ENCODE data around the gene ANKRD33B.

DNA sequence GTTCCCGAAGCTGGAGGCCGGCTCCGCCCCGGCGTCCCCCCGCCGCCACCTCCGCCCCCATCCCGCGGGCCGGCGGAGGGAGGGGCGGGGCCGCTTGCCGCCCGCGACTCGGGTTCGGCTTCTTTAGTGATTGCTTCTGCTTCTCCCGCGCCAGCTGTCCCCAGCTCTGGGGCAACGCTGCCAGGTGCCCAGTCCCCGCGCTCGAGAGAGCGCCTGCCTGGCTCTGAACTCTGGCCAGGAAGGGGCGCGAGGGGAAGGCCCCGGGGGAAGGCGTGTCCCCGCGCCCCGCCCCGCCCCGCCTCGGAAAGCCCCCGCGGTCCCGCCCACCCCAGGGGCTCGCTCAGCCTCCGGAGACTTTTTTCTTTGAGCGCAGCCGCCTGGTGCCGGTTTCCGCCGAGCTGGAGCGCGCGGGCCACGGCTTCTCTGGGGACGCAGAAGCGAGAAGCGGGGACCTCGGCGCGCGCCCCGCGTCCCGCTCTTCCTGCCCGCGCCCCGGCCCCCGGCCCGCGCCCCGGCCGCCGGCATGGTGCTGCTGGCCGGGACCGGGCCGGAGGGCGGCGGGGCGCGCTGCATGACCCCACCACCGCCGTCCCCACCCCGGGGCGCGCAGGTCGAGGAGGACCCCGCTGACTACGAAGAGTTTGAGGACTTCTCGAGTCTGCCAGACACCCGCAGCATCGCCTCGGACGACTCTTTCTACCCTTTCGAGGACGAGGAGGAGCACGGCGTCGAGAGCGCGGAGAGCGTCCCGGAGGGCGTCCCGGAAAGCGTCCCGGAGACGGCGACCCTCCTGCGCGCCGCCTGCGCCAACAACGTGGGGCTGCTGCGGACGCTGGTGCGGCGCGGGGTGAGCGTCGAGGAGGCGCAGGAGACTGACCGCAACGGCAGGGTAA is at the start of gene ANKRD33B:
- TF ChIP-seq, protein P1, sequence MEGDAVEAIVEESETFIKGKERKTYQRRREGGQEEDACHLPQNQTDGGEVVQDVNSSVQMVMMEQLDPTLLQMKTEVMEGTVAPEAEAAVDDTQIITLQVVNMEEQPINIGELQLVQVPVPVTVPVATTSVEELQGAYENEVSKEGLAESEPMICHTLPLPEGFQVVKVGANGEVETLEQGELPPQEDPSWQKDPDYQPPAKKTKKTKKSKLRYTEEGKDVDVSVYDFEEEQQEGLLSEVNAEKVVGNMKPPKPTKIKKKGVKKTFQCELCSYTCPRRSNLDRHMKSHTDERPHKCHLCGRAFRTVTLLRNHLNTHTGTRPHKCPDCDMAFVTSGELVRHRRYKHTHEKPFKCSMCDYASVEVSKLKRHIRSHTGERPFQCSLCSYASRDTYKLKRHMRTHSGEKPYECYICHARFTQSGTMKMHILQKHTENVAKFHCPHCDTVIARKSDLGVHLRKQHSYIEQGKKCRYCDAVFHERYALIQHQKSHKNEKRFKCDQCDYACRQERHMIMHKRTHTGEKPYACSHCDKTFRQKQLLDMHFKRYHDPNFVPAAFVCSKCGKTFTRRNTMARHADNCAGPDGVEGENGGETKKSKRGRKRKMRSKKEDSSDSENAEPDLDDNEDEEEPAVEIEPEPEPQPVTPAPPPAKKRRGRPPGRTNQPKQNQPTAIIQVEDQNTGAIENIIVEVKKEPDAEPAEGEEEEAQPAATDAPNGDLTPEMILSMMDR (IDR thresholded peaks at IDR 0.05), result no peak
- peak; percentile 8 to 27 for TF ChIP-seq POLR2A (IDR thresholded peaks at IDR 0.05)
- peak; percentile 74 for TF ChIP-seq POLR2AphosphoS5 (IDR thresholded peaks at IDR 0.05)
- no peak for TF ChIP-seq EP300 (IDR thresholded peaks at IDR 0.05)
